Measurements from ENCODE around the gene WFDC6. TPM values are rescaled to one million over a fixed set of nuclear protein-coding genes. Genes with fewer than 3 reads are reported as not detected.

Gene WFDC6
- total and polyA plus RNA-seq, 2 donors (not counting 1 experiment from before 2014, with no cell fraction given) = not detected

DNA sequence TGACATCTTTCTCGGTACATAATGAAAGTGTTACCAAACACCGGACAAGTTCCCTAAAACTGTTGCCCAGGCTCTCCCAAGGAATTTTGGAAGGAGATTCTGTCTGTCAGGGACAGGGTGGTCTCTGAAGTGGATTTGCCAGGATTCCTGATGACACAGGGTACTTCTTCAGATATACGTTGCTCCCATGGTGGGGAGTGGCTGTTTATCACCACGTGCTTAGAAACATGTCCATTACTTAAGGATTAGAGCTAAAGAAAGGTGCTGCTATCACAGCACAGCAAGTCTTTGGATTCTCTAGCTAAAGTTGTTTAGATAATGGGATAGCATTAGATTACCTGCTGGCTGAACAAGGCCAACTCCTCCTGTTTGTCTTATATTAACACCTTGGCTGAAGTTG, 30.2 kb downstream of the WFDC6 start:
- TF ChIP-seq, protein P1, sequence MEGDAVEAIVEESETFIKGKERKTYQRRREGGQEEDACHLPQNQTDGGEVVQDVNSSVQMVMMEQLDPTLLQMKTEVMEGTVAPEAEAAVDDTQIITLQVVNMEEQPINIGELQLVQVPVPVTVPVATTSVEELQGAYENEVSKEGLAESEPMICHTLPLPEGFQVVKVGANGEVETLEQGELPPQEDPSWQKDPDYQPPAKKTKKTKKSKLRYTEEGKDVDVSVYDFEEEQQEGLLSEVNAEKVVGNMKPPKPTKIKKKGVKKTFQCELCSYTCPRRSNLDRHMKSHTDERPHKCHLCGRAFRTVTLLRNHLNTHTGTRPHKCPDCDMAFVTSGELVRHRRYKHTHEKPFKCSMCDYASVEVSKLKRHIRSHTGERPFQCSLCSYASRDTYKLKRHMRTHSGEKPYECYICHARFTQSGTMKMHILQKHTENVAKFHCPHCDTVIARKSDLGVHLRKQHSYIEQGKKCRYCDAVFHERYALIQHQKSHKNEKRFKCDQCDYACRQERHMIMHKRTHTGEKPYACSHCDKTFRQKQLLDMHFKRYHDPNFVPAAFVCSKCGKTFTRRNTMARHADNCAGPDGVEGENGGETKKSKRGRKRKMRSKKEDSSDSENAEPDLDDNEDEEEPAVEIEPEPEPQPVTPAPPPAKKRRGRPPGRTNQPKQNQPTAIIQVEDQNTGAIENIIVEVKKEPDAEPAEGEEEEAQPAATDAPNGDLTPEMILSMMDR (IDR thresholded peaks at IDR 0.05) = no peak
- no peak for TF ChIP-seq EZH2 (IDR thresholded peaks at IDR 0.05; ENCODE audit: borderline replicate concordance, insufficient read depth, low read depth, low read length, poor library complexity, severe bottlenecking)
- Histone ChIP-seq H3K9ac (ENCODE audit: low read length) (no peak overlapping the region), H3K4me2 (replicated peaks; ENCODE audit: low read depth, low read length, poor library complexity, severe bottlenecking) (no peak overlapping the region), H3K4me3 (ENCODE audit: control extremely low read depth in 1 of 5, extremely low read depth in 1 of 5, insufficient read depth in 1 of 5, low read depth in 2 of 5, low read length in 4 of 5) (no peak overlapping the region), H3K4me1 (ENCODE audit: control insufficient read depth in 2 of 2, insufficient read depth in 2 of 2, low read length in 2 of 2) (no peaks in the 10 kb centered on the region), H3K79me2 (ENCODE audit: control insufficient read depth, insufficient read depth, low read length) (no peaks in the 10 kb centered on the region), H3K27ac (ENCODE audit: low read length in 2 of 2) (no peak overlapping the region), H2AFZ (ENCODE audit: insufficient read depth, low read depth, low read length, poor library complexity, severe bottlenecking) (no peak overlapping the region), H4K20me1 (ENCODE audit: control insufficient read depth, insufficient read depth, low read length, poor library complexity, severe bottlenecking) (no peaks in the 10 kb centered on the region), H3K9me3 (ENCODE audit: control extremely low read depth in 1 of 3, control insufficient read depth in 2 of 3, insufficient read depth in 1 of 3, low read length in 2 of 3) (no peaks in the 10 kb centered on the region), H3K27me3 (replicated peaks in 1 of 4; ENCODE audit: control extremely low read depth in 1 of 4, control insufficient read depth in 3 of 4, insufficient read depth in 4 of 4, low read length in 3 of 4) (peaks cover 0 to 19% (median 6%) of the 10 kb centered on the region in 4 experiments), H3K36me3 (replicated peaks in 1 of 2; ENCODE audit: control extremely low read depth in 1 of 2, control insufficient read depth in 1 of 2, extremely low read depth in 1 of 2, insufficient read depth in 2 of 2, low read length in 1 of 2) (no peaks in the 10 kb centered on the region)
- Mint-ChIP-seq H3K27ac (no peak overlapping the region), H3K27me3 (peaks cover 37% of the 10 kb centered on the region), H3K4me1 (peaks cover 13% of the 10 kb centered on the region), H3K4me3 (no peak overlapping the region), H3K9me3 (ENCODE audit: insufficient read depth) (no peaks in the 10 kb centered on the region)
- CTCF ChIA-PET = no interaction called here
- 96% methylated on average over 4 of the region's 4 CpGs for WGBS (ENCODE audit: insufficient coverage)
- POLR2A ChIA-PET = no interaction called here
- DNase-seq = no peak
- no peak for ATAC-seq (ENCODE audit: low read depth)
- intact Hi-C loops (cut with micrococcal nuclease) = no loop called here

DNA sequence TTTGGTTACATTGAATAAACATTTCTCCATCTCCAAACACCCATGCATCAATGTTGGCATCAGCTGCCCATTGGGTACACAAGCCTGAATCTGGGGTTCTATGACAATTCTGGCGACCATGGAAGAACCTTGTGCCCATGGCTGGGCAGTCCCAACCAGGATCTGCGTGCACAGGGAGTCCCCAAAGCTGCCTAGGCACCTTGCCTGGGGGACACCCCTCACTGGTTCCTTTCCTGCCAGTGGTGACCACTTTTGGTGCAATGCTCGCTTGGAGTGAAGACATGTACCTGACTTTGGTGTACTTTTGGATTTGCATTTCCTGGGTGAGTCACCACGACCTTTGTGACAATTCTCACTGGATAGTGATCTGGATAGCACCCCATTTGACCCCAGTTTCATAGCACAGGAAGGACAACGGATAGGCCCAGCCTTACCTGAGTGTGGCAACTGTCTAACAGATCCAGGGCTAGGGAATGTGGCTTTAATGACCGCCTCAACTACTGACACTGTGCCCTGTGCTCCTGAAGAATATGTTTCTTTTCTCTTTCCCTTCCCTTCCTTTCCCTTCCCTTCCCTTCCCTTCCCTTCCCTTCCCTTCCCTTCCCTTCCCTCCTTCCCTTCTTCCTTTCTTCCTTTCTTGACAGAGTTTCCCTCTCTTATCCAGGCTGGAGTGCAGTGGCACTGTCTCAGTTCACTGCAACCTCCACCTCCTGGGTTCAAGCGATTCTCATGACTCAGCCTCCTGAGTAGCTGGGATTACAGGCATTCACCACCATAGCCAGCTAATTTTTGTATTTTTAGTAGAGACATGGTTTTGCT, 31.0 kb downstream of the WFDC6 start:
- no peak overlapping the region for H2AFZ ChIP-seq (ENCODE audit: insufficient read depth, low read depth, low read length, poor library complexity, severe bottlenecking)
- ChIA-PET CTCF (no interaction called here), POLR2A (no interaction called here)
- H3K9me3 ChIP-seq (ENCODE audit: control extremely low read depth in 1 of 3, control insufficient read depth in 2 of 3, insufficient read depth in 1 of 3, low read length in 2 of 3) = no peaks in the 10 kb centered on the region
- no peak for TF ChIP-seq EZH2 (IDR thresholded peaks at IDR 0.05; ENCODE audit: borderline replicate concordance, insufficient read depth, low read depth, low read length, poor library complexity, severe bottlenecking)
- TF ChIP-seq, protein P1 (IDR thresholded peaks at IDR 0.05) = no peak
- no peak overlapping the region for H3K4me3 ChIP-seq (ENCODE audit: control extremely low read depth in 1 of 5, extremely low read depth in 1 of 5, insufficient read depth in 1 of 5, low read depth in 2 of 5, low read length in 4 of 5)
- no peaks in the 10 kb centered on the region for H3K79me2 ChIP-seq (ENCODE audit: control insufficient read depth, insufficient read depth, low read length)
- whole genome bisulfite sequencing (ENCODE audit: insufficient coverage) = 78% methylated on average over 5 of the region's 7 CpGs
- intact Hi-C loops (cut with micrococcal nuclease) = no loop called here
- no peak overlapping the region for H3K4me2 ChIP-seq (replicated peaks; ENCODE audit: low read depth, low read length, poor library complexity, severe bottlenecking)
- H3K27ac Mint-ChIP-seq = no peak overlapping the region
- H3K27ac ChIP-seq (ENCODE audit: low read length in 2 of 2) = no peak overlapping the region
- H3K27me3 Mint-ChIP-seq = peaks cover 39% of the 10 kb centered on the region
- peaks cover 0 to 18% (median 6%) of the 10 kb centered on the region in 4 experiments for H3K27me3 ChIP-seq (replicated peaks in 1 of 4; ENCODE audit: control extremely low read depth in 1 of 4, control insufficient read depth in 3 of 4, insufficient read depth in 4 of 4, low read length in 3 of 4)
- H3K9ac ChIP-seq (ENCODE audit: low read length) = no peak overlapping the region
- H4K20me1 ChIP-seq (ENCODE audit: control insufficient read depth, insufficient read depth, low read length, poor library complexity, severe bottlenecking) = no peaks in the 10 kb centered on the region
- H3K4me1 Mint-ChIP-seq = peaks cover 13% of the 10 kb centered on the region
- H3K4me1 ChIP-seq (ENCODE audit: control insufficient read depth in 2 of 2, insufficient read depth in 2 of 2, low read length in 2 of 2) = no peaks in the 10 kb centered on the region
- H3K4me3 Mint-ChIP-seq = no peak overlapping the region
- H3K36me3 ChIP-seq (replicated peaks in 1 of 2; ENCODE audit: control extremely low read depth in 1 of 2, control insufficient read depth in 1 of 2, extremely low read depth in 1 of 2, insufficient read depth in 2 of 2, low read length in 1 of 2) = no peaks in the 10 kb centered on the region
- DNase-seq (no peak), ATAC-seq (ENCODE audit: low read depth) (no peak)
- no peaks in the 10 kb centered on the region for H3K9me3 Mint-ChIP-seq (ENCODE audit: insufficient read depth)

Measured in B cell (primary cell).